ENCODE data around the gene SDK2.

The SDK2 gene

DNA sequence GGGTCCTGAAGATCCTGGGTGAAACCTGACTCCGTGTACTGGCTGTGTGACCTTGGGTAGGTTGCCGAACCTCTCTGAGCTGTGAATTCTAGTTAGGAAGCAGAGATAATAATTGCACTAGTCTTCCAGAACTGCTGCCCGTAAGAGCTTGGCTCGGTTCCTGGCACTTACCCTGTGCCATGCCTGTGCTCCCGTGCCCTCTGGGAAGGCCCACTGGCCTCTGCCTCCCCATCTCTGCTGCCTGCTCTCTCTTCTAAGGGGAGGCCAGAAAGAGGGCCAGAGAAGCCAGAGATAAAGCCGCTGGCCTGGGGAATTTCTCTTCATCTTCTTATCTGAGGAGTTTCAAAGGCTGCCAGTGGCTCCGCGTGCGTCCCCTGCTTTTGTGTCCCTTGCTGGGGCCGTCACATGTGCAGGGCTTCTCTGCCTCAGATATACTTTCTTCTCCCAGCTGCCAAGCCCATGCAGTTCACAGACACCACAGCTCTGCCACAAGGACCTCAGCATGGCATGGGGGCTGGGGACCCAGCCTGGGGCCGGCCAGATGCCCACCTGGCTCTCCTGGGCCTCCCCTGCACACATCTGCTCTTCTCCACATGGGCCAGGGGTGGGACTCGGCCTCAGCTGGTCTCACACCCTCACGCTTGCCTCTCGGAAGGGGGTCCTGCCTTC is 145.2 kb downstream of the SDK2 start:
- DNase-seq: no peak

DNA sequence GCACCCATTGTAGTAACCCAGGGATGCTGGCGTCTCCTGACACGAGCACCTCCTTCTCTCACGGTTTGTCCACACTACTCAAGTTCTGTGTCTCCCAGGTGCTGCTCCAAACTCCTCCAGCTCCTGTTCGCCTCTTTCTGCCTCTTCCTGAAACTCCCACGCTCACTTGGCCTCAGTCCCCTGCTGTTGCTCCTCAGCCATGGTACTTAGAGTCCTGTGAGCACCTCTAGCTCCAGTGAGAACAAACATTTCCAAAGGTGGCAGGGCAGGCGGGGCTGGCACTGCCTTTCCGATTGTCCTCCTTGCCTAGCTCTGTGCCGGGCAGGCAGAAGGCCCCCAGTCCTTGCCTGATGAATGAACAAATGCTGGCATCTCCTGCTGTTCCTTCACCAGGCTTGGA is 146.1 kb downstream of the SDK2 start:
- DNase-seq: no peak

DNA sequence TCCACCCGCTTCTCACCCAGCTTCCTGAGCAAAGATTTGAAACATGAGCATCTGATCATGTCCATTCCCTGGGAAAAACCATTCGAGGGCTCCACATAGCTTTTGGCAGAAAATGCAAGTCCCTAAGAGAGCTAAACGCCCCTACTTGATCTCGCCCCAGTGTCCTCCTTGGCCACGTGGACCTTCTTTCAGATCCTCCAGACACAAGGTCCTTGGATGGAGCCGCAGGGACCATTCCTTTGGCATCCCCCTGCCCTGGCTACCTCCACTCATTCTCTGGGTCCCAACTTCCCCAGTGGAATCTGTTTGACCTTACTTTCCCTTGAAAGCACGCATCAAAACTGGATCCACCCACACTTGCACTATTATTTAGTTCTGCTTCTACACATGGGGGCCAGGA is 146.5 kb downstream of the SDK2 start:
- DNase-seq: no peak

DNA sequence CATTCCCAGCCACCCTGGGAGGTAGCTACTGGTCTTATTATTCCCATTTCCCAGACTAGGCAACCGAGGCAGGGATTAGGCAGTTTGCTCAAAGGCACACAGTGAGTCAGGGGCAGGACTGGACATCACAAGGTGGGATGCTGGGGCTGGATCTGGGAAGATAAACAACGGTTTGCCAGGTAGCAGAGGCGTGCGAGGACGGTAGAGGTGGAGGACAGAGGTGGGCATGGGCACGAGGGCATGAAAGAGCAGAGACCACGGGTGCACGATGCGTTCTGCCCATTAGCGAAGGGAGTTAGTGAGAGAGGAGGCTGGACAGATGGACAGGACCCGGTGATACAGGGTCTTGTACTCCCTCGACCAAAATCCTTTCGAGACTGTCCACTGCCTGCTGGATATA is 148.0 kb downstream of the SDK2 start:
- DNase-seq: no peak

DNA sequence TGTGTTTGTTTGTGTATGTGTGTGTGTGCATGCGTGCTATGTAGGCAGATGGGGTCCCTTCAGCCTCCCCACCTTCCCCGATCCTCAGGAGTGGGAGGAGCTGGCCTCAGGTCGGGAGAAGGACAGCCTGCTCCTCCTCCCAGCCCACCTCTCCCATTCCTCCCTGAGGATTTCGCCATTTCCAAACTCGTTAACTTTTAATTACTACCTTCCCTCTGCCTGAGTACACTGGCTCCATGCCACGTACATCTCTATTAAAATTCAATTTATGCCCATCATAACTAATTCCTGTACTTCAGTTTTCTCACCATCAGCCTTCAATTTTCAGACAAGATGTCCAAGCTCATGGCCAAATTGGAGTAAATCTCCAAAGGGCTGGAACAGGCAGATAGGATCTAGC is 148.6 kb downstream of the SDK2 start:
- no peak for DNase-seq

DNA sequence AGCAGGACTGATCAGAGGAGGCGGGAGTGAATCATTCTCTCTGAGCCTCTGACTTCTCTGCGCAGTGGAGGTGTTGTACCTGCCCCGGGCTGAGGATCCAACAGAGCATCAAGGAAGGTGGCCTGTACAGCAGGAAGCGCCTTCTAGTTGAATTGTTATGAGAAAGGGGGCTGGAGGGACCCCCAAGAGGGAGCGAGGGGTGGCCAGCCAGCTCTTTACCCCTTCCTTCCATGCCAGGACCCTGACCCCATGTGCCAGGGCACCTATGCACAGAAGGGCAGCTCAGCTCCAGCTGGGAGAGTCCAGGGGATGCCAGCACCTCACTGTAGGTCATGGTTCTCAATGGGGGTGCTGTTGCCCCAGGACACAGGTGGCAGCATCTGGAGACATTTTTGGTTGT is 149.3 kb downstream of the SDK2 start:
- no peak for DNase-seq

DNA sequence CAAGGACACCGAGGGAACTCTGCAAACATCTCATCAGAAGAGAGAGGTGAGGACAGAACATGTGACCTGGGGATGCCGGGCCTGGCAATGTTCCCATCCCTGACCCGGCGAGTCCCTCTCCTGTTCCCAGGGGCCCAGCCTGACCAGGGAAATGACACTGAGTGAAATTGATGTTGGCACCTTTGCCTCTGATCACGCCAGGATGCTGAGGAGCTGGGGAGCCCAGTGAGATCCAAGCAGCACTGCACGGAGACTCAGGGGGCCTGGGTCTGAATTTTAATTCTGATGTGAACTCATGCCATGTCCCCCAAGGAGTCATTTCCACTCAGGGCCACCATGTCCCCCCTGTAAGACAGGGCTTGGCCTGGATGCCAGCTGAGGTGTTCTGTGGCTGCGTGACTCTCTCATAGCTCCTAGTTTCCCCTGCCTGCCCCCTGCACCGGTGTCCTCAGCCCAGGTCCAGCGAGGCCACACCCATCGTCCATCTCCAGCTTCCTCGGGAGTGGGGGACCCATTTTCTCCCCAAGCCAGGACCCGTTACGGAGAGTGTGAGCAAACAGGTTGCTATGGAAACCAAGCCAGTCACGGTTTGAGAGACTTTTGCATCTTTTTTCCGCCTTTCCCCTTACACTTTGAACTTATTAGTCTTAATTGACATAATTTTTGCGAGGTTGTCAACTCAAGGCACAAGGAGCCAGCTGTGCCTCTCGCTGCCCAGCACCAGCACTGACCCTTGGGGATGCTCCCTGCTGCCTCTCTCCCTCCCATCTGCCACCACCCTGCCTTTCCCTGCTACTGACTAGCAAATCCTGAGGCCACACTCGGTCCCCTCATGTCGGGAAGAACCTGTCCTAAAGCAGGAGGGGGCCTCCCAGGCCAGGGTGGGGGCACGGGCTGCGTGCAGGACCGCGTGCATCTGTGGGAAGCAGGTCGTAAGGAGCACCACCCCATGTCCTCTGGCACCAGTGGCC is 150.0 kb downstream of the SDK2 start:
- no peak for DNase-seq

DNA sequence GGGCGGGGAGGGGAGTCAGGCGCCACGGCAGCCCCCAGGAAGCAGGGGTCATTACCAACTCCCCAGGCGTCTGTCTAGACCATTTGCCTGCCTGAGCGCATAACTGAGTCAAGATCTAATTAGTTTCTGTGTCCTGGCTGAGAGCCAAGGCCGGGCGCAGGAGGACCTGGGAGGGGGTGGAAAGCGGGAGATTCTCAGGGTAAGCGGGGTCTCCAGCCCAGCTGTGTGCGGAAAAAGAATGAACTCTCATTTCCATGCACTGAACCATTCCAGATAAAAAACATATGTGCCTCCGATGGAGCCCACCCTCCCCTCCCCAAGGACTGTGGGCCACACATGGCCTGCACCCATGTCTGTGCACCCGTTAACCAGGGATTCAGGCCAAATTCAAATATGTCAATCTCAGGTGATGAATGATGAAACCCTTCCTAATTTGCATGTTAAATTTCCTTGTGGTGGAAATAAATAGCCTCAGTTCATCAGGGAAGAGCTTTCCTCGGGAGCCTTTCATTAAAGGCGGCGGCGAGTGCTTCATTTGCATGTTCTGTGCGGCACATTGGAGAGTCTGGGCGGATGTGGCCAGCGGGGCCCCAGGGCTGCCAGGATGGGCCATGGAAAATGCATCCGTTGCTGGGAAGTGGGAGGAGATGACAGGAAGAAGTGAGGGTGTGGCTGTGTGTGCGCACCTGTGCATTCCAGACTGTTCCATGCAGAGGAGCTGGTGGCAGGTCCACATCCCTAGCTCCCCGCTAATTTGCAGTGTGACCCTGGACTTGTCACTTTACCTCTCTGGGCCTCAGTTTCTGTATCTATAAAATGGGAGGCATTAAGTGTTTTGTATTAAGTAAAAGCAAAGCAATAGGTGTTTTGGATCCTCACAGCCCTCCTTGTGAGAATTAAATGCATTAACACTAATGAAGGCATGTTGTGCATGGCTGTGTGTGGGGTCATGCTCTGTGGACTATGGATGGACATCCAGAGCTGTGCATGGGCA is 151.1 kb downstream of the SDK2 start:
- peak; percentile 32 for DNase-seq

DNA sequence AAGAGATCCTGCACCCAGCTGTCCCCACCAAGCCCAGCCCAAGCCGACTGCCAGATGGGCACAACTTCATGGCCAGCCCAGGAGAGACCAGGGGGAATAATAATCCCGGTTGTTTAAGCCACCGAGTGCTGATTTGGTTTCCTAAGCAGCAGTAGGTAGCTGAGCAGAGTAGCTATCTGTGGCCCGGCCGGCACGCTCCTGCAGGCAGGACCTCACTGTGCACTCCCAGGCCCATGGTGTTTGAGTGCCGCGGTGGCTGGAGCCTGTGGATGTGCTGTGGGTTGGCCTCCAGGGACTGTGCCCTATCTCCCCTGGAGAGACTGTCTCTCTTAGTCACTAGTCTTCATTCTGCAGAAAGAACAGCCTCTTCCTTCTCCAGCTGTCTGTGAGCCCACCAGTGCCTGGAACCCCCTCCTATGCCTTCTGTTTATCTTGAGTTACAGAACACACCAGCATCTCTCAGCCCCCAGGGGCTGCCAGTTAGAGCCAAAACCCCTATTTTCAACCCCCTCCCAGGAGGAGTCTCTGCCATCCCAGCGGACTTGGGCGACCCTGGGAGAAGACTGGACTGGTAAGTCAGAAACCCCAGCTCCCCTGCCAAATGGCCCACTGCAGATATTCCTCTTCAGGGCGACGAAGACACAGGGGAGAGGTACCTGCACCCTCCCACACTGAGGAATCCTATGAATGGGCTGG is 152.0 kb downstream of the SDK2 start:
- no peak for DNase-seq

DNA sequence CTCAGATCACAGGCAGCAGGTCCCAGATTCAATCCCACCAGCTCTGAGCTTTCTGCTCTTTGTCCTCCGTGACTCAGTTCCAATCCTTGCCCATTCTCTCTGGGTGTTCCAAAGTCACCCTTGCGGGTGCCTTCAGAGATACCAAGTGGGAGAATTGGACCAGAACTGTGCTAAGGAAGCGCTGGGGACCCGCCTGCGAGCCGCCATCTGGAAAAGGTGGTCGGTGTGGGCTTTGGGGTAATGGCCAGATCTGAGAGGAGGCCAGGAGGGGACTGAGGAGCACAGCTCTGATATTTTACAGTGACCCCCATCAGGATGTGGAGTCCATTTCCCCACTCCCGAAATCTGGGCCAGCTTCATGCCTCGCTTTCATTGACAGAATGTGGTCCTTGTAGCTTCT is 152.6 kb downstream of the SDK2 start:
- DNase-seq: no peak

DNA sequence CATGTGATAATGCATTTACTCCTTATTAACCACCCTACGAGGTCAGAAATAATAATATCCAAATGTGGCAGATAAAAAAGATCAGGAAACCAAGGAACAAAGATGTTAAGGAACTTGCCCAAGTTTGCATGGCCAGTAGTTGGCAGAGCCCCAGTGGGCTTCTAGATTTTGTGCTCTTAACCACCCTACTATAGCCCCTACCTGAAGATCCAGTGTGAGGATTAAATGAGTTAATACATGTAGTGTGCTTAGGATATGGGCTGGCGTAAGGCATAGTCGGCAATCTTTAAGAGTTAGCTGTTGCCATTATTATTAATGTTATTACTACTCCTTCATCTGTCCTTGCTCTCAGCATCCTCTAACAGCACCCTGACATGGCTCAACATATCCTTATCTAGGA is 153.4 kb downstream of the SDK2 start:
- no peak for DNase-seq

DNA sequence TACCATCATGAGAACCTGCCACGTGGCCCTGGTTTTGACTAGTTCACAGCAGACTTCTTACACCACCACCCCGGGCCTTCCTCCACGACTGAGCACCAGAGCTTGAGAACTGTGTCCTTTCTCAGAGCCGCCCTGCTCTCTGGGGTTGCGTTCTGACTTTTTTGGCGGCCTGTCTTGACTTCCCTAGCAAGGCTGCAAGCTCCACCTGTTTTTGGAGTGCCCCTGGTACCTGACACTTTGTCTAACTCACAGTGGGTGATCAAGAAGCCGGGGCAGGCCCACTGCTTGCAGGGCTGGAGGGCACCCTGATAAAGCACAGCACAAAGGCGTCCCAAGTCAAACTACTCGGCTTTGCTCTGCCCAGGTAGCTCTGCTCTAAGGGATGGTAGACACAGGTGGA is 154.3 kb downstream of the SDK2 start:
- DNase-seq: peak; percentile 6

DNA sequence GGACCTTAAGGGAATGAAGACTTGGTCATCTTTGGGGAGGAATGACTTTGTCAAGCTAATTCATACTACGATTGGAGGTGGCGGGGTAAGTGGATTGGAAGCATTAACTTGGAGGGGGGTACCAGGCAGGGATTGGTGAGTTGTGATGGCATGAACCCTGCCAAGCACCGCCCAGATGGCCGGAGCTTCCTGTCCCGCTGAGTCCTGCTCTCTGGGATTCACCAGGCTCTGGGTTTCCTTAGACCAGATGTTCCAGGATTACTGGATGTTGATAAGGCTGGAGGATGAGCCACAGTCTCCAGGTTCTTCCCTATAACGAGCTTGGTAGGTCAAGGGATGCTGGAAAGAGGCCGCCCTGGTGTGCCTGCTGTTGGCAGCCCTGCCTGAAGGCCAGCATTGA is 154.9 kb downstream of the SDK2 start:
- DNase-seq: no peak

DNA sequence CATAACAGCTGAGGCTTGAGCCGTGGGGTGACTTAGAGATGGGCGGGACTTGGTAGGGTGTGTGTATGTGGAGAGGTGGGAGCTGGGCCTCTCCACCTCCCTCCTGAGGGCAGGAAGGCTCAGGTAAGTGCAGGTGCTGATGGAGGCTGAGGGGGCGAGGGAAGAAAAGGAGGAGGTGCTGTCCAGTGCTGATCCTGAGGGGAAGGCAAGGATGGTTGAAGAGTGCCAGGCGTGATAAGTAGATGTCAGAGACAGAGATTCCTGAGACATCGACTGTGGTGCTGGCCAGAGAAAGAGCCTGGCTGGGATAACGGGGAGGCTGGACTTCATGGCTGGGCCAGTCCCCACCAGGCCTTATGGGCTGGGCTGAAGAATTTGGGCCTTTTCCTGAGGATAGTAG is 159.1 kb downstream of the SDK2 start:
- no peak for DNase-seq

DNA sequence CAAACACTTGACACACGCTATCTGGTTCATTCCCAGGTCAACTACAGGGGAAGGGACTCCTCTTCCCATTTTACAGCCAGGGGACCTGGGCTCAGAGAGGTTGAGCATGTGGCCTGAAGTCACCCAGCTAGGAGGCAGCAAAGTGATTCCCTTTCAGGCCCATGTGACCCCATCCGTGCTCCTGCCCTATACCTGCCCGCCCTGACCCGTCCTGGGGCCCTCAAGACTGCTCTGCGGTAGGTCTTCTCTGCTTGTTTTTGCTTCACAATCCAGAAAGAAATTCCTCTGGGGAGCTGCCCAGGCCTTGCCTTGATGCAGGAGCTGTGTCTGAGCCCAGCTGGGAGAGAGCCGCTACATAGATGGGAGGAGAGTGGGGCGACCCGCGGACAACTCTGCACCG is 161.4 kb downstream of the SDK2 start:
- DNase-seq: no peak

DNA sequence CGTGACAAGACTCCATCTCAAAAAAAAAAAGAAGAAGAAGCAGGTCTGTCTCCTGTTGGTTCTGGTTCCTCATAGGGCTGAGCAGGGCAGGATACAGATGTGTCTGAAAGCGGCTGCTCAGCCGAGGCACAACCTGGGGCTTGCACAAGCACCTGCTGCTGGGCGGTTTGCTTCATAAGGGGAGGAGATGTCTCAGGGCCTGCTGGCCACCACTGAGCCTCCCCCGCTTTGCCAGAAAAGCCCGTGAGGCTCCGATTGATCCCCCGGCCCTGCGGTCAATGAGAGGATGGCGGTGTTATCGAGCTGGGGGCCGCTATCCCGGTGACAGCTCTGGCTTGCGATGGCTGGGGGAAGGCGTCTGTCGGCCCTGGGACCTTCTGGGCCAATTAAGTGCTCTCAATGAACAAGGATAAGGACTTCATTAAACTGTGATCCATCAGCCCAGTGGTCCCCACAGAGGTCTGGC is 162.0 kb downstream of the SDK2 start:
- no peak for DNase-seq

DNA sequence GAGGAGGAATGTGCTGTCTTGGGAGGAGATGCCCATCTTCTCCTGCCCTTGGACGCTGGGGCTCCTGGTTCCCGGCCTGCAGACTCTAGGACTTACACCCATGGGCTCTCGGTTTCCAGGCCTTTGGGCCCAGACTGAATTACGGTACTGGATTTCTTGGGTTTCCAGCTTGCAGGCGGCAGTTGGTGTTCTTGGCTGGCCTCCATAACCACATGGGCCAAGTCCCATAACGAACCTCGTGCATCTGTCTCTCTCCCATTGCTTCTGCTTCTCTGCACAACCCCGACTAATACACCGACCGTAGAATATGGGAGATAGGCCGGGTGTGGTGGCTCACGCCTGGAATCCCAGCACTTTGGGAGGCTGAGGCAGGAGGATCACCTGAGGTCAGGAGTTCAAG is 162.6 kb downstream of the SDK2 start:
- DNase-seq: no peak

DNA sequence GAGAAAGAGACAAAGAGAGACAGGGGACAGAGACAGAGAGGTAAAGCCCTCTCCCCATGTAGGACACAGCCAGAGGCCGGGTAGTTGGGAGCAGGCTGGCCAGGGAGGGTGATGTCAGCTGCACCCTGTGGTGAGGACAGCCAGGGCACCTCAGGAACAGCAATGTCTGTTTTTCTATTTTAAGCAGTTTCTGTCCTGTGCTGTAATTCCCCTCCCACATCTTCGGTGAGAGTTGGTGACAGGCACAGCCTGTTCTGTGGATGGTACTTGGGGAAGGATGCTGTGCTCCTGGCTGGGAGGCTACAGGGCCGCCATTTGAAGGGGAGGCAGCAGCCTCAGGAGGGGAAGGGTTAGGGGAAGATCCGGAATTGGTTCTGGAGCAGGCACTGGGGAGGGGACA is 163.5 kb downstream of the SDK2 start:
- DNase-seq: no peak

DNA sequence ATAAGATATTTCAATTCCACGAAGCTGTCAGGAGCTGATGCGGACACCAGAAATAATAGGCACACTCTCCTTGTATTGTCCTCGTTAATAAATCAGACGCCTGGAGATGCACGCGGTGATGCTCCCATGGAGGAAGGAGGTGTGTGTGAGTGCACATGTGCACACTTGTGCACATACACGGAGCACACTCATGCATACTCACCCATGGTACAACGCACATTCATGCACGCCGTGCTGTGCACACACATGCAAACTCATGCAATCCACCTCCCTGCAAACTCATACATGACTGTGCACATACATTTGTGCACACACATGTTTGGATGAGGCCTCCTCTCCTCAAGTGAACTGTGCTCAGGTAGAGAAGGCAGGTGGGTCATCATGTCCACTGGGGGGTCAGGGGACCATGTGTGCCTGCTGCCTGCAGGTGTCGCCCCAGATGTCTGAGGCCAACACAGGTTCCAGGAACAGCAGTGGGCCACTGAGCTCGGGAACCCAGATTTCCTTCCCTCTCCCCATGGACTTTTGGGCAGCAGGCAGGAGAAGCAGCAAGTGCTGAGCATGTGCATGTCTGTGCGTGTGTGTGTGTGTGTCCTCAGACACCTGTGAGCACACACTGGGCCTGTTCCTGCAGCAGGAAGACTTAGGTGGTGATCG is 165.3 kb downstream of the SDK2 start:
- DNase-seq: no peak

DNA sequence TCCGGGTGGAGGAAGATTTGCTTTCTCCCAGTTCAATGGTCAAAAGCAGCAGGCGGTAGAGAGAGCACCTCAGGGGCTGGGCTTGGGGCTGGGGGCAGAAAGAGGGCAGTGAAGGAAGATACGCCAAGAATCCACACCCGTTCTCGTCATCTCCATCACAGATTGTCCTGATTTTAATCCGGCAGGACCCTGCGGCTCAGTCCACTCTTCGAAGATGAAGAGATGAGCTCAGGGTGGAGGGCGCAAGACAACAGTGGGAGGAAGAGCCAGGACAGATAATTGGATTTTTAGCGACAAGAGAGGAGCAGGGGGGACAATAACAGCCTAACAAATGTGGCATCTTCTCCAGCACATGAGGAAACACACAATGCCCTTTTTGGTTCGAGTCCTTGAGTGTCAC is 165.9 kb downstream of the SDK2 start:
- no peak for DNase-seq

DNA sequence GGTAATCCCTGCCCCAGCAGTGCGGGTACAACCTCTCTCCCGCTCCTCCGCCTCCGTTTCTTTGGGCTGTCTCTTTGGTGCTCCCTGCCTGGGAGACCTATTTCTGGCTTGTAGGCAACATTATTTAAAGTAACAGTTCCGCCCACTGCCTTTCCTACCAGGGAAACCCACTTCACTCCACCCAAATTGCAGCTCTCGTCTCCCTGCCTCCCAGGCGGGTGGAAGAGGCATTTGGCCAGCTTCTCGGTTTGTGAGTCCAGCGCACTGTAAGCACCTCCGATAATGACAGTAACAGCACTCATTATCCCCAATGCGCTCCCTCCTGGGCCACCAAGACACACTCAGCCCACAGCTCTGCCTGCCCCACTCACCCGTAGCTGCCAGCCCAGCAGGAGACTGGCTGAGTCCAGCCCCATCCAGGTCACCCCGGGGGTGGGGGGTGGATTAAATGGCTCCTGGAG is 167.3 kb downstream of the SDK2 start:
- DNase-seq: peak; percentile 27
